WTC11 (cell line): ENCODE data around the gene FRMD5. TPM values are rescaled to one million over a fixed set of nuclear protein-coding genes. Genes with fewer than 3 reads are reported as not detected.

Experiments
- ATAC-seq: fragments of 200-7000 bp; cut with Tn5 transposase; 2 replicates; pipeline ENCODE4 v1.10.0; 2021; ENCODE audit warnings: mild to moderate bottlenecking, moderate library complexity
- CTCF ChIA-PET: fragments of 300-600 bp; sonication (Branson Sonifier 250); formaldehyde crosslinking; loops from one replicate; lab custom pipeline; 2021; ENCODE audit warnings: antibody characterized with exemption; lab: Charles Lee
- POLR2A ChIA-PET: fragments of 350-600 bp; sonication (Branson Sonifier 250); formaldehyde crosslinking; loops from one replicate; lab custom pipeline; 2021; ENCODE audit warnings: antibody characterized with exemption; lab: Charles Lee
- DNase-seq: peaks from one replicate; pipeline ENCODE4 v3.0.0; 2021; ENCODE audit warnings: low spot score
- H3K27ac Mint-ChIP-seq: 2 replicates; pipeline ENCODE4 v1.8.0; 2021; ENCODE audit warnings: mixed read lengths
- H3K27me3 Mint-ChIP-seq: 2 replicates; pipeline ENCODE4 v1.8.0; 2021; ENCODE audit warnings: low read depth, mild to moderate bottlenecking, moderate library complexity, mixed read lengths
- H3K36me3 Mint-ChIP-seq: 2 replicates; pipeline ENCODE4 v1.8.0; 2021; ENCODE audit warnings: mixed read lengths
- H3K4me1 Mint-ChIP-seq: 2 replicates; pipeline ENCODE4 v1.8.0; 2022; ENCODE audit warnings: mixed read lengths
- H3K4me3 Mint-ChIP-seq: 2 replicates; pipeline ENCODE4 v1.8.0; 2021; ENCODE audit warnings: mild to moderate bottlenecking, moderate library complexity, mixed read lengths
- H3K9me3 Mint-ChIP-seq: 2 replicates; pipeline ENCODE4 v1.8.0; 2021; ENCODE audit warnings: mixed read lengths
- ESRRA ChIP-seq: sonication (generic); formaldehyde crosslinking; IDR thresholded peaks from 2 replicates; pipeline ENCODE4 v1.8.1; 2022; ENCODE audit warnings: mild to moderate bottlenecking, missing genetic modification reagents, borderline replicate concordance
- MXD4 ChIP-seq: fragments of 250-450 bp; sonication (Bioruptor Pico); IDR thresholded peaks from 2 replicates; pipeline ENCODE4 v1.8.0; 2021; ENCODE audit warnings: mild to moderate bottlenecking, moderate library complexity, borderline replicate concordance
- MYBL2 ChIP-seq: sonication (generic); formaldehyde crosslinking; IDR thresholded peaks from 2 replicates; pipeline ENCODE4 v1.8.1; 2023; ENCODE audit warnings: mild to moderate bottlenecking, moderate library complexity, missing genetic modification reagents
- NFYB ChIP-seq: sonication (generic); formaldehyde crosslinking; conservative IDR thresholded peaks from 2 replicates; pipeline ENCODE4 v1.8.0; 2022; ENCODE audit warnings: low read depth, missing genetic modification reagents
- NR1H2 ChIP-seq: sonication (generic); formaldehyde crosslinking; IDR thresholded peaks from 2 replicates; pipeline ENCODE4 v1.9.0; 2021; ENCODE audit warnings: mild to moderate bottlenecking, moderate library complexity, missing genetic modification reagents
- SMAD3 ChIP-seq: sonication (generic); formaldehyde crosslinking; IDR thresholded peaks from 2 replicates; pipeline ENCODE4 v1.8.0; 2022; ENCODE audit warnings: missing genetic modification reagents, mild to moderate bottlenecking, borderline replicate concordance
- SOX15 ChIP-seq: fragments of 250-450 bp; sonication (Bioruptor Pico); IDR thresholded peaks from 2 replicates; pipeline ENCODE4 v1.9.0; 2021; ENCODE audit warnings: mild to moderate bottlenecking
- TP53 ChIP-seq: sonication (generic); formaldehyde crosslinking; IDR thresholded peaks from 2 replicates; pipeline ENCODE4 v1.8.1; 2023; ENCODE audit warnings: mild to moderate bottlenecking, missing genetic modification reagents
- ZBTB21 ChIP-seq: sonication (generic); formaldehyde crosslinking; IDR thresholded peaks from 2 replicates; pipeline ENCODE4 v1.8.1; 2023; ENCODE audit warnings: mild to moderate bottlenecking, missing genetic modification reagents, borderline replicate concordance
- ZNF232 ChIP-seq: sonication (generic); formaldehyde crosslinking; IDR thresholded peaks from 2 replicates; pipeline ENCODE4 v1.8.0; 2022; ENCODE audit warnings: mild to moderate bottlenecking, missing genetic modification reagents
- total RNA-seq: library from RNA; stranded (reverse); gene quantifications from 3 replicates; pipeline ENCODE4 v1.2.3, GENCODE V29; 2021
- TF ChIP-seq, protein P1 (sequence below): sonication (generic); formaldehyde crosslinking; IDR thresholded peaks from 2 replicates; pipeline ENCODE4 v1.8.0; 2023; ENCODE audit warnings: mild to moderate bottlenecking, missing genetic modification reagents
- TF ChIP-seq, protein P2 (sequence below): fragments of 200-600 bp; IDR thresholded peaks from 2 replicates; pipeline ENCODE4 v1.8.0; 2022; ENCODE audit warnings: antibody characterized with exemption
- TF ChIP-seq, protein P3 (sequence below): sonication (generic); formaldehyde crosslinking; IDR thresholded peaks from 2 replicates; pipeline ENCODE4 v1.8.1; 2022; ENCODE audit warnings: low read depth, mild to moderate bottlenecking, moderate library complexity, missing genetic modification reagents, borderline replicate concordance
- TF ChIP-seq, protein P4 (sequence below): sonication (generic); formaldehyde crosslinking; IDR thresholded peaks from 2 replicates; pipeline ENCODE4 v1.8.0; 2022; ENCODE audit warnings: missing genetic modification reagents
- TF ChIP-seq, protein P5 (sequence below): sonication (generic); formaldehyde crosslinking; IDR thresholded peaks from 2 replicates; pipeline ENCODE4 v1.8.0; 2022; ENCODE audit warnings: mild to moderate bottlenecking, missing genetic modification reagents
- TF ChIP-seq, protein P6 (sequence below): sonication (generic); formaldehyde crosslinking; IDR thresholded peaks from 2 replicates; pipeline ENCODE4 v1.8.1; 2023; ENCODE audit warnings: mild to moderate bottlenecking, missing genetic modification reagents, moderate library complexity

Gene FRMD5
- total RNA-seq, 1 experiment from 2014 or later: 14.1 TPM

DNA sequence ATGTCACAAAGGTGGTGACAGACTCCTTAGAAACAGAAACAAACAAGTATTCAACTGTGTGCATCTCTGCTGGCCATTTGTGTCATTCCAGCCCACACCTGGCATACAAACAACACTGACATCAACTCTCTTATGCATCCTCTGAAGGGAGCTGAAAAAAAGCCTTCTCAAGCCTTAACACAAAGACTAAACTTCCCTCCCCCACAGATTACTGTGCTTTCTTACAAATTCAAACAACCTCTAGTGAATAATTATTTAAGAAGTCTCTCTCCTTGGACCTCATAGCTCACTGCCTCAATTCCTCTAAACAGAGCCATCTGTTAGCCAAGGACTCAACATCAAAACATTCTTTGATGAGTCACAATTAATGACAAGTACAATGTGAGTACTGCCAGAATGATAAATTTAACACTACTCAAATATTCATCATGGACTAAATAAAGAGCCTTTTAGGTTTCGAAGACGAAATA is 236.2 kb downstream of the FRMD5 start (continued):
- TF ChIP-seq, protein P1, sequence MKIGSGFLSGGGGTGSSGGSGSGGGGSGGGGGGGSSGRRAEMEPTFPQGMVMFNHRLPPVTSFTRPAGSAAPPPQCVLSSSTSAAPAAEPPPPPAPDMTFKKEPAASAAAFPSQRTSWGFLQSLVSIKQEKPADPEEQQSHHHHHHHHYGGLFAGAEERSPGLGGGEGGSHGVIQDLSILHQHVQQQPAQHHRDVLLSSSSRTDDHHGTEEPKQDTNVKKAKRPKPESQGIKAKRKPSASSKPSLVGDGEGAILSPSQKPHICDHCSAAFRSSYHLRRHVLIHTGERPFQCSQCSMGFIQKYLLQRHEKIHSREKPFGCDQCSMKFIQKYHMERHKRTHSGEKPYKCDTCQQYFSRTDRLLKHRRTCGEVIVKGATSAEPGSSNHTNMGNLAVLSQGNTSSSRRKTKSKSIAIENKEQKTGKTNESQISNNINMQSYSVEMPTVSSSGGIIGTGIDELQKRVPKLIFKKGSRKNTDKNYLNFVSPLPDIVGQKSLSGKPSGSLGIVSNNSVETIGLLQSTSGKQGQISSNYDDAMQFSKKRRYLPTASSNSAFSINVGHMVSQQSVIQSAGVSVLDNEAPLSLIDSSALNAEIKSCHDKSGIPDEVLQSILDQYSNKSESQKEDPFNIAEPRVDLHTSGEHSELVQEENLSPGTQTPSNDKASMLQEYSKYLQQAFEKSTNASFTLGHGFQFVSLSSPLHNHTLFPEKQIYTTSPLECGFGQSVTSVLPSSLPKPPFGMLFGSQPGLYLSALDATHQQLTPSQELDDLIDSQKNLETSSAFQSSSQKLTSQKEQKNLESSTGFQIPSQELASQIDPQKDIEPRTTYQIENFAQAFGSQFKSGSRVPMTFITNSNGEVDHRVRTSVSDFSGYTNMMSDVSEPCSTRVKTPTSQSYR (CRISPR knock-in tag): no peak

DNA sequence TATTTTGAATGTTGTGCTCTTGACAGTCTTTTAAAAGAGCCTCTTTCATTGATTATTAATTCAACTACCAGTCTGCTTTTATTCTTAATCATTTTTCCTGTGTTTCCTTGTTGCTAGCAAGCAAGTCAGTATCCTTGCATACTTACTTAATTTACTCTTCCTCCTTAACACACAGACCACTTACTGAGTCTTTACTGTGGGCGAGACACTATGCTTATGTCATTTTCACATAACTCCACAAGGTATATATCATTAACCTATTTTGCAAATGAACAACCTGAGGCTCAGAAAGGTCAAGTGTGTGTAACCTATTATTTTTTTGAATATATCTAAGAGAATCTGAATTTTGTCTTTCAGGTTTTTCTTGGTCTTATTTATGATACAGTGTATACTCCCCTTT is 237.3 kb downstream of the FRMD5 start:
- no peak overlapping the region for H3K27ac Mint-ChIP-seq
- ATAC-seq: no peak
- ChIA-PET POLR2A (no interaction called here), CTCF (interaction anchor here (1.1 kb wide), 1 partner anchor 18 kb away, joined by 5 read pairs; no protein-coding TSS in a partner anchor)
- DNase-seq: no peak
- no peaks in the 10 kb centered on the region for H3K27me3 Mint-ChIP-seq
- no peaks in the 10 kb centered on the region for H3K36me3 Mint-ChIP-seq
- TF ChIP-seq ZBTB21 (CRISPR knock-in tag): no peak
- no peak for TF ChIP-seq ZNF232 (CRISPR knock-in tag)
- TF ChIP-seq SOX15 (CRISPR knock-in tag): no peak
- TF ChIP-seq NR1H2 (CRISPR knock-in tag): no peak
- TF ChIP-seq ESRRA (CRISPR knock-in tag): no peak
- TF ChIP-seq MYBL2 (CRISPR knock-in tag): no peak
- TF ChIP-seq, protein P2, sequence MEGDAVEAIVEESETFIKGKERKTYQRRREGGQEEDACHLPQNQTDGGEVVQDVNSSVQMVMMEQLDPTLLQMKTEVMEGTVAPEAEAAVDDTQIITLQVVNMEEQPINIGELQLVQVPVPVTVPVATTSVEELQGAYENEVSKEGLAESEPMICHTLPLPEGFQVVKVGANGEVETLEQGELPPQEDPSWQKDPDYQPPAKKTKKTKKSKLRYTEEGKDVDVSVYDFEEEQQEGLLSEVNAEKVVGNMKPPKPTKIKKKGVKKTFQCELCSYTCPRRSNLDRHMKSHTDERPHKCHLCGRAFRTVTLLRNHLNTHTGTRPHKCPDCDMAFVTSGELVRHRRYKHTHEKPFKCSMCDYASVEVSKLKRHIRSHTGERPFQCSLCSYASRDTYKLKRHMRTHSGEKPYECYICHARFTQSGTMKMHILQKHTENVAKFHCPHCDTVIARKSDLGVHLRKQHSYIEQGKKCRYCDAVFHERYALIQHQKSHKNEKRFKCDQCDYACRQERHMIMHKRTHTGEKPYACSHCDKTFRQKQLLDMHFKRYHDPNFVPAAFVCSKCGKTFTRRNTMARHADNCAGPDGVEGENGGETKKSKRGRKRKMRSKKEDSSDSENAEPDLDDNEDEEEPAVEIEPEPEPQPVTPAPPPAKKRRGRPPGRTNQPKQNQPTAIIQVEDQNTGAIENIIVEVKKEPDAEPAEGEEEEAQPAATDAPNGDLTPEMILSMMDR: no peak
- TF ChIP-seq, protein P3, sequence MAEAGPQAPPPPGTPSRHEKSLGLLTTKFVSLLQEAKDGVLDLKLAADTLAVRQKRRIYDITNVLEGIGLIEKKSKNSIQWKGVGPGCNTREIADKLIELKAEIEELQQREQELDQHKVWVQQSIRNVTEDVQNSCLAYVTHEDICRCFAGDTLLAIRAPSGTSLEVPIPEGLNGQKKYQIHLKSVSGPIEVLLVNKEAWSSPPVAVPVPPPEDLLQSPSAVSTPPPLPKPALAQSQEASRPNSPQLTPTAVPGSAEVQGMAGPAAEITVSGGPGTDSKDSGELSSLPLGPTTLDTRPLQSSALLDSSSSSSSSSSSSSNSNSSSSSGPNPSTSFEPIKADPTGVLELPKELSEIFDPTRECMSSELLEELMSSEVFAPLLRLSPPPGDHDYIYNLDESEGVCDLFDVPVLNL: no peak
- TF ChIP-seq, protein P4, sequence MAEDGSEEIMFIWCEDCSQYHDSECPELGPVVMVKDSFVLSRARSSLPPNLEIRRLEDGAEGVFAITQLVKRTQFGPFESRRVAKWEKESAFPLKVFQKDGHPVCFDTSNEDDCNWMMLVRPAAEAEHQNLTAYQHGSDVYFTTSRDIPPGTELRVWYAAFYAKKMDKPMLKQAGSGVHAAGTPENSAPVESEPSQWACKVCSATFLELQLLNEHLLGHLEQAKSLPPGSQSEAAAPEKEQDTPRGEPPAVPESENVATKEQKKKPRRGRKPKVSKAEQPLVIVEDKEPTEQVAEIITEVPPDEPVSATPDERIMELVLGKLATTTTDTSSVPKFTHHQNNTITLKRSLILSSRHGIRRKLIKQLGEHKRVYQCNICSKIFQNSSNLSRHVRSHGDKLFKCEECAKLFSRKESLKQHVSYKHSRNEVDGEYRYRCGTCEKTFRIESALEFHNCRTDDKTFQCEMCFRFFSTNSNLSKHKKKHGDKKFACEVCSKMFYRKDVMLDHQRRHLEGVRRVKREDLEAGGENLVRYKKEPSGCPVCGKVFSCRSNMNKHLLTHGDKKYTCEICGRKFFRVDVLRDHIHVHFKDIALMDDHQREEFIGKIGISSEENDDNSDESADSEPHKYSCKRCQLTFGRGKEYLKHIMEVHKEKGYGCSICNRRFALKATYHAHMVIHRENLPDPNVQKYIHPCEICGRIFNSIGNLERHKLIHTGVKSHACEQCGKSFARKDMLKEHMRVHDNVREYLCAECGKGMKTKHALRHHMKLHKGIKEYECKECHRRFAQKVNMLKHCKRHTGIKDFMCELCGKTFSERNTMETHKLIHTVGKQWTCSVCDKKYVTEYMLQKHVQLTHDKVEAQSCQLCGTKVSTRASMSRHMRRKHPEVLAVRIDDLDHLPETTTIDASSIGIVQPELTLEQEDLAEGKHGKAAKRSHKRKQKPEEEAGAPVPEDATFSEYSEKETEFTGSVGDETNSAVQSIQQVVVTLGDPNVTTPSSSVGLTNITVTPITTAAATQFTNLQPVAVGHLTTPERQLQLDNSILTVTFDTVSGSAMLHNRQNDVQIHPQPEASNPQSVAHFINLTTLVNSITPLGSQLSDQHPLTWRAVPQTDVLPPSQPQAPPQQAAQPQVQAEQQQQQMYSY: no peak
- TF ChIP-seq, protein P5, sequence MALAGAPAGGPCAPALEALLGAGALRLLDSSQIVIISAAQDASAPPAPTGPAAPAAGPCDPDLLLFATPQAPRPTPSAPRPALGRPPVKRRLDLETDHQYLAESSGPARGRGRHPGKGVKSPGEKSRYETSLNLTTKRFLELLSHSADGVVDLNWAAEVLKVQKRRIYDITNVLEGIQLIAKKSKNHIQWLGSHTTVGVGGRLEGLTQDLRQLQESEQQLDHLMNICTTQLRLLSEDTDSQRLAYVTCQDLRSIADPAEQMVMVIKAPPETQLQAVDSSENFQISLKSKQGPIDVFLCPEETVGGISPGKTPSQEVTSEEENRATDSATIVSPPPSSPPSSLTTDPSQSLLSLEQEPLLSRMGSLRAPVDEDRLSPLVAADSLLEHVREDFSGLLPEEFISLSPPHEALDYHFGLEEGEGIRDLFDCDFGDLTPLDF: no peak
- TF ChIP-seq, all 79 proteins: peak for 0
- no peak overlapping the region for H3K4me3 Mint-ChIP-seq
- H3K4me1 Mint-ChIP-seq: peaks cover 19% of the 10 kb centered on the region
- H3K9me3 Mint-ChIP-seq: no peaks in the 10 kb centered on the region

DNA sequence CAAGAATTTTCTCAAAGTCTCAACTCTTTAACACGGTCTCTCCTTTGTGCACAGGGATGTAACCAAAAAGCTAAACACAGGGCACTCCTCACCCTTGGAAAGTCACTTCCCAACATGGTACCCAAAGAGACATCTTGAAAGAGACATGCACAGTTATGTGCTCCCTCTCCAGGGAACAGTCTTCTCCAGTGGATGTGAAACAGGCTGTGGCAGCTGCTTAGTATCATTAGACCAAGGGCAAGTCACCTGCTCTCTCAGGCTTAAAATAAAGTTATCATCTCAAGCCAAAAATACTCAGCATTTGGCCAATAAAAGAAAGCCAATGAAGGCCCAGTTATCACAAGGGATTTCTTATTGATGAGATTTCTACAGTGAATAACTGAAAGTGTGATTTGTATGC is 239.9 kb downstream of the FRMD5 start:
- Mint-ChIP-seq H3K4me1 (peaks cover 26% of the 10 kb centered on the region), H3K36me3 (no peaks in the 10 kb centered on the region), H3K9me3 (no peaks in the 10 kb centered on the region), H3K4me3 (no peak overlapping the region), H3K27me3 (no peaks in the 10 kb centered on the region), H3K27ac (no peak overlapping the region)
- DNase-seq (no peak), ATAC-seq (no peak)
- ChIA-PET POLR2A (no interaction called here), CTCF (interaction anchor here (1.1 kb wide), 1 partner anchor 16 kb away, joined by 5 read pairs; no protein-coding TSS in a partner anchor)
- TF ChIP-seq SMAD3 (CRISPR knock-in tag): no peak
- TF ChIP-seq, protein P6, sequence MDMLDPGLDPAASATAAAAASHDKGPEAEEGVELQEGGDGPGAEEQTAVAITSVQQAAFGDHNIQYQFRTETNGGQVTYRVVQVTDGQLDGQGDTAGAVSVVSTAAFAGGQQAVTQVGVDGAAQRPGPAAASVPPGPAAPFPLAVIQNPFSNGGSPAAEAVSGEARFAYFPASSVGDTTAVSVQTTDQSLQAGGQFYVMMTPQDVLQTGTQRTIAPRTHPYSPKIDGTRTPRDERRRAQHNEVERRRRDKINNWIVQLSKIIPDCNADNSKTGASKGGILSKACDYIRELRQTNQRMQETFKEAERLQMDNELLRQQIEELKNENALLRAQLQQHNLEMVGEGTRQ (CRISPR knock-in tag): no peak
- no peak for TF ChIP-seq SOX15 (CRISPR knock-in tag)
- TF ChIP-seq MXD4 (CRISPR knock-in tag): no peak
- TF ChIP-seq NFYB: no peak
- no peak for TF ChIP-seq NR1H2 (CRISPR knock-in tag)
- TF ChIP-seq TP53 (CRISPR knock-in tag): no peak
